HG02588 (cell line): ENCODE data around the gene GIPC3.
"Not testable (repeated sequence)": the region's sequence is repeated elsewhere in the genome, so short reads cannot be mapped to it uniquely, and the experiment has no call there.

Experiments used
- ATAC-seq: cut with Tn5 transposase; IDR thresholded peaks from one replicate; pipeline ENCODE4 v1.9.1; 2021; ENCODE audit warnings: mild to moderate bottlenecking, moderate library complexity; ENCODE audit not compliant: unreplicated experiment

GIPC3 gene

GRCh38 chr19:3550947-3551791, 34.1 kb upstream of the GIPC3 start:
- ATAC-seq, result no peak

GRCh38 chr19:3551792-3552095, 33.5 kb upstream of the GIPC3 start:
- no peak for ATAC-seq

- no peak for ATAC-seq
These were observed 30.8 kb upstream of the GIPC3 start for GRCh38 chr19:3554254-3555083.

DNA sequence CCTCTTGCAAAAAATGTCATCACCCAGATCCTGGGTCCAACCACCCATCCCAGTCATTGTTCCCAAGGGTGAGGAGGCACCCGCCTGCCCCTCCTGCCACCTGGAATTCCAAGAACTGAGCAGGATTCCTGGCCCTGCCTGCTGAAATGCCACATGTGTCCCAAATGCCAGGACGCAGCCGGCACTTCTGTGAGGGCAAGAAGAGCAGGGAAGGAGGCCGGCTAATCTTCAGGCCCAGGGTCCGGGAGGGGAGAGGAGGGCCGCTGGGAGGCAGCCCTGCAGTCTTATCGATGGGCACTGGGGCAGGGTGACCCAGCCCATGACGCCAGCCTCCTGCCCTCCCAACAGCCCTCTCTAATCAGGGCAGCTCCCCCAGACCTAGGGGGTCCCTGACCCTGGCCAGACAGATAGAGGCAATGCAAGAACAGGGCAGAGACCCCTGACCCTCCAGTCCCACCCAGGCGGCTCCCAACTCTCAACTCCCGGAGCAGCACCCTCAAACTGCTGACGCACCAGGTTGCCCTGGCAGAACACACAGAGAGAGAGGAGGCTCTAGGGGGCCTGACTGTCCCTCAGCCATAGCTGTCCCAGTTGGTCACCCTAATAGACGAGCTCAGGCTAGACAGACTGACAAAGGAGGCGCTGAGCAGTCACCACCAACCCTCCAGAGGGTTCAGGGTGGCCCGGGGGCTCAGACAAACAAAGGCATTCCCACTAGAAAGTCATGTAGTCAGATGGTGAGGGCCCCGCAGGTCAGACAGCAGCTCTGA, 29.4 kb upstream of the GIPC3 start:
- ATAC-seq, result no peak

DNA sequence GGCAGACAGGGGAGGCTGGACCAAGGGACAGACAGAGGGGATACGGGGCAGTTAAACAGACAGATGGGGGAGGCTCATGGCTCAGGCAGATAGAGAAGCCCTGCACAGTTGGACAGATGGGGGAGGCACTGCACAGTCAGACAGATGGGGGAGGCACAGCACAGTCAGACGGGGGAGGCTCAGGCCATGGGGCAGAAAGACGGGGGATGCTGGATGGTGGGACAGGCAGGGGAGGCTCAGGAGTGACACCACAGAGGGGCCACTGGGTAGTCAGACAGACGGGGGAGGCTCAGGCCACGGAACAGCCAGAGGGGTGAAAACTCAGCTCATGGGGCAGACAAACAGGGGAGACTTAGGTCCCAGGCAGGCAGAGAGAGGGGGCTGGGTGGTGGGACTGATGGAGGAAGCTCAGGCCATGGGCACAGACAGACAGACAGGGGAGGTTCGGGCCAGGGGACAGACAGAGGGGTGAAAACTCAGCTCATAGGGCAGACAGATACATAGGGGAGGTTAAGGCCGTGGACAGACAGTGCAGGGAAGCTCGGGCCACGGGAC, 28.8 kb upstream of the GIPC3 start:
- ATAC-seq, result no peak

GRCh38 chr19:3556978-3557460, 28.3 kb upstream of the GIPC3 start:
- peak; percentile 34 for ATAC-seq

DNA sequence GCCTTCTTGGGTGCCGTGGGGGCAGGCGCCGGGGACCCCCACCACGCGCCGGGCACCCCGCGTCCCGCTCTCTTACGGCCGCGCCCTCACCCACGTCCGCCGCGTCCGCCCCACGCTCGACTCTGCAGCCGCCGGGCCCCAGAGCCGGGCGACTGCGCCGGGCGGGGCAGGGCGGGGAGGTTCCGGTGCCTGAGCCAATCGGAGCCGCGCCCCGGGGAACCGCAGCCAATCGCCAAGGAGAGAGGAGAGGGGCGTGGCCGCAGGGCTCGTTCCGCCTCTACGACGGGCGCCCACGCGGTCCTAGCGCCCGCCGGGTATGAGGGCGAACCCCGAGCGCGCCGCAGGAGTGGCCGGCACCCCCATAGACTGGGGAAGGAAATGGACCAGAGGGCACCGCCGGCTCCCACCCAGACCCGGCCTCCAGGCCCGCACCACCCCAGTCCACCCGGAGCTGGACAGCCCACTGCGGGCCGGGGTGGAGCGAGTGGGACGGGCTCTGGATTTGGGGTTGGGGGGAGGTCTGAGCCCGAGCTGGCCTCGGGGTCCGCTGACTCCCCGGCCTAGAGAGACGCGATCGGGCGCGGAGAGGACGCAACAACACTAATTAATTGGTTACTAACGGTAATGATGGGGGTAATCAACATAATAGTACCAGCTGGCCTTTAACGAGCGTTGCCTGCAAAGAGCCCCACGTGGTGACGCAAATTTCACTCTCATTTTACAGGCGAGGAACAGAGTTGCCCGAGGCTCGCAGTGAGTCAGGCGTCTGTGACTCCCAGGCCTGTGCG, 27.6 kb upstream of the GIPC3 start, which contains the start of gene MFSD12:
TSS of gene MFSD12 (minus strand) at position 126 of the 788 bp plus-strand sequence. CDS start 183 bp downstream, outside the sequence.
- peak; percentile 79 for ATAC-seq

- ATAC-seq, result no peak
These were observed 21.4 kb upstream of the GIPC3 start for GRCh38 chr19:3563709-3564524.

DNA sequence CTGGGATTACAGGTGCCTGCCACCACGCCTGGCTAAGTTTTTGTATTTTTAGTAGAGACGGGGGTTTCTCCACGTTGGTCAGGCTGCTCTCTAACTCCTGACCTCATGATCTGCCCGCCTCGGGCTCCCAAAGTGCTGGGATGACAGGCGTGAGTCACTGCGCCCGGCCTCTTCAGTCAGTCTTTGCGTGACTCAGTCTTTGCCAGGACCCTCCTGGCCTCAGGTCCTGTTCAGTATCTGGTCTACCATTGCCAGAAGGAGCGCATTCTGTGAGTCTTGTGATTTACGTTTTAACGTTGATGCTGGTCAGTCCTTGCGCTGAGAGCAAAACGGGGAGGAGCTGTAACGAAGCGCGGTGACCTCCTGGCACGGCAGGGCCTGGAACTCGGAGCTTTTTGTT, 20.1 kb upstream of the GIPC3 start:
- ATAC-seq, result no peak

DNA sequence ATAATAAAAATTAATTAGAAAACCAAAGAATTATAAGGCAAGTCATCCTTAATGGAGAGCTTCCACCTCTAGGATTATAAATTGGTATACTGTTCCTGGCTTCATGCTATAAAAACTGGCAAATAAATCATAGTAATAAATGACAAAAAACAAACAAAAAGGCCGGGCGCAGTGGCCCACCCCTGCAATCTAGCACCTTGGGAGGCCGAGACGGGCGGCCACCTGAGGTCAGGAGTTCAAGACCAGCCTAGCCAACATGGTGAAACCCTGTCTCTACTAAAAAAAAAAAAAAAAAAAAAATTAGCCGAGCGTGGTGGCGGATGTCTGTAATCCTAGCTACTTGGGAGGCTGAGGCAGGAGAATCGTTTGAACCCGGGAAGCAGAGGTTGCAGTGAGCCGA, 15.2 kb upstream of the GIPC3 start:
- not testable (repeated sequence) for ATAC-seq

DNA sequence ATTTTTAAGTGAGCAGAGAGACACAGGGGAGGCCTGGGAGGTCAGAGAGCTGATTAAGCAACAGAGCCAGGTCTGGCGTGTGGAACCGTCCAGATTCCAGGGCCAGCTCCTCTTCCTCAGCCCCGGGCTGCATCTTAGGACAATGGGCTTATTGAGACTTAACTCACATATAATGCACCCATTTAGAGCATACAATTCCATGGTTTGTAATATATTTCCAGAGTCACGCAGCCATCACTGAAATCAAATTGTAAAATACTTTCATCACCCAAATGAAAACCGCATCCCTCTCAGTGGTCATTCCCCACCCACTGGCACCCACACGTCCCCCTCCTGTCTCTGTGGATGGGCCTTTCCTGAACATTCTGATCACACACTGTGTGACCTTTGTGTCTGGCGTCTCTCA, 14.7 kb upstream of the GIPC3 start:
- ATAC-seq, result no peak

- peak; percentile 83 for ATAC-seq
These were observed 13.0 kb upstream of the GIPC3 start for GRCh38 chr19:3572132-3572854.

DNA sequence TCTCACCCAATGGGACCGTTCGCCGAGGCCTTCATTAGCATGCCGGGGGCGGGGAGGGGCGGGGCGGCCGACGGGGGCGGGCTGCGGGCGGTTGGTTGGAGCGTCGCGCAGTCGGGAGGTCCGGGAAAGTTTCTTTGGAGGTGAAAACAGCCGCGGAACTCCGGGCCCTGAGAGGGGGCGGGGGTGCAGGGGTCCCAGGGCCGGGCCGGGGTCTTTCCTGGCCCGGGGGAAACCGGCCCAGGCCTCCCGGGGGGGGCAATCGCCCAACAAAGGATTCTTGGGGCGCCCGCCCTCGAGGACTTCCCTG, 12.5 kb upstream of the GIPC3 start, which contains the start of gene HMG20B:
TSS of gene HMG20B (plus strand) at position 90 of the 307 bp plus-strand sequence. CDS start 366 bp downstream, outside the sequence.
- no peak for ATAC-seq

- ATAC-seq, result no peak
These were observed 12.0 kb upstream of the GIPC3 start for GRCh38 chr19:3573162-3573857.

GRCh38 chr19:3573858-3574637, 11.2 kb upstream of the GIPC3 start:
- no peak for ATAC-seq

DNA sequence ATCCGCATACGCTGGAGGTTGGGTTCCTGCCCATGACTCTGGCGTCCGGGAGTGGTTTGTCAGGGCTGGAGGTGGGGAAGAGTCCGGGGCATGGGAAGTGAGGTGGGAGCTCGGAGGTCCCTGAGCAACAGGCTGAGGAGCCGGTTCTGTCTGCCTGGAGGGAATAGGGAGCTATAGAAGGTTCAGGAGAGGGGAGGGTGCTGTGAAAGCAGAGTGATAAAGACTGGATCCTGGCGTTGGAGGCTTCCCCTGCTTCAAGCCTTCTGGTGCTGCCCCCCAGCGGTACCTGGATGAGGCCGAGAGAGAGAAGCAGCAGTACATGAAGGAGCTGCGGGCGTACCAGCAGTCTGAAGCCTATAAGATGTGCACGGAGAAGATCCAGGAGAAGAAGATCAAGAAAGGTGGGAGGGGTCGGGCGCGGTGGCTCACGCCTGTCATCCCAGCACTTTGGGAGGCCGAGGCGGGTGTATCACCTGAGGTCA, 10.0 kb upstream of the GIPC3 start:
- no peak for ATAC-seq
